ENCODE data around the gene DIAPH1.

DIAPH1 gene

GRCh38 chr5:141519605-141520565, 98.9 kb downstream of the DIAPH1 start:
- no peak for DNase-seq (ENCODE audit: low spot score)

GRCh38 chr5:141518618-141519015, 100.2 kb downstream of the DIAPH1 start:
- DNase-seq (ENCODE audit: low spot score) = no peak

DNA sequence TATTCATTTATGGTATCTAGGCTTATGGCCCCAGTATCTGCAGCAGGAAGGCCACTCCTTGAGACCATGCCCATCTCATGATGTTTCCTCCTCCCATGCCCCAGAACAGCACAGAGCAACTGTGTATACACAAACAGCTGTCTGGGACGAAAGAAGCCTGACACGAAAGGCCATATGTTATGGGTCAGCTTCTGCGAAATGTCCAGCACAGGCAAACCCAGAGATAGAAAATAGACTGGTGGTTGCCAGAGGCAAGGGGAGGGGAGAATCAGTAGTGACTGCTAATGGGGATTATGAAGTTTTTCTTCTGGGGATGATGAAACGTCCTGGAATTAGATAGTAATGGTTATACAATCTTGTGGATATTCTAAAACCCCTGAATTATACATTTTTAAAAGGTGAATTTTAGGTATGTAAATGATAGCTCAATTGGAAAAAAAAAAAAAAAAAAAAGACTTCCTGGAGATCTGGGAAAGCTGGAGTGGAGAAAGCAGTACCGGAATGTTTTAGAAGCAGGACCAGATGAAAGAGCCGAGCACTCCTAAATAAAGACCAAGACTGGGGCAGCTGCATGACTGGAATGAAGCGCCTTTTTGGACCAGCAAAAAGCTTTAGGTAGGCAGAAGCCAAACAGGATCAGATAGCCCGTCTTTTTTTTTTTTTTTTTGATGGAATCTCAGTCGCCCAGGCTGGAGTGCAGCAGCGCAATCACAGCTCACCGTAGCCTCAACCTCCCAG, 100.8 kb downstream of the DIAPH1 start:
- DNase-seq (ENCODE audit: low spot score) = no peak

GRCh38 chr5:141517312-141517711, 101.5 kb downstream of the DIAPH1 start:
- no peak for DNase-seq (ENCODE audit: low spot score)

DNA sequence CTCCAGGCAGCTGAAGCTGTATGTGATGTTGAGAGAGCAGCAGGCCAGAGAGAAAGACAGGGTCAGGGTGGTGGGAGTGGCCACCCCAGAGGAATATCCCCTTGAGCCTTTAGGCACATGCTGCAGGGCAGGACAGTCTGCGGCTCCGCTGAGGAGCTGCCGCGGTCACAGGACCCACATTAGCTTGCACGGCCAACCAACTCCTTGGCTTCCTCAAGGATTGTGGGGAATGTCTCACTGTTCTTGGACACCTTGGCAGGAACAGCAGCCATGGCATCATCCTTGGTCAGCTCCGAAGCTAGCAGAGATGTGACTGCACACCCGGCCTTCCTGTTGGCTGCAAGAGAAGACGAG, 102.2 kb downstream of the DIAPH1 start:
- no peak for DNase-seq (ENCODE audit: low spot score)

- no peak for DNase-seq (ENCODE audit: low spot score)
Observed at GRCh38 chr5:141515946-141516671, 102.7 kb downstream of the DIAPH1 start.

GRCh38 chr5:141515141-141515540, 103.7 kb downstream of the DIAPH1 start:
- no peak for DNase-seq (ENCODE audit: low spot score)

DNA sequence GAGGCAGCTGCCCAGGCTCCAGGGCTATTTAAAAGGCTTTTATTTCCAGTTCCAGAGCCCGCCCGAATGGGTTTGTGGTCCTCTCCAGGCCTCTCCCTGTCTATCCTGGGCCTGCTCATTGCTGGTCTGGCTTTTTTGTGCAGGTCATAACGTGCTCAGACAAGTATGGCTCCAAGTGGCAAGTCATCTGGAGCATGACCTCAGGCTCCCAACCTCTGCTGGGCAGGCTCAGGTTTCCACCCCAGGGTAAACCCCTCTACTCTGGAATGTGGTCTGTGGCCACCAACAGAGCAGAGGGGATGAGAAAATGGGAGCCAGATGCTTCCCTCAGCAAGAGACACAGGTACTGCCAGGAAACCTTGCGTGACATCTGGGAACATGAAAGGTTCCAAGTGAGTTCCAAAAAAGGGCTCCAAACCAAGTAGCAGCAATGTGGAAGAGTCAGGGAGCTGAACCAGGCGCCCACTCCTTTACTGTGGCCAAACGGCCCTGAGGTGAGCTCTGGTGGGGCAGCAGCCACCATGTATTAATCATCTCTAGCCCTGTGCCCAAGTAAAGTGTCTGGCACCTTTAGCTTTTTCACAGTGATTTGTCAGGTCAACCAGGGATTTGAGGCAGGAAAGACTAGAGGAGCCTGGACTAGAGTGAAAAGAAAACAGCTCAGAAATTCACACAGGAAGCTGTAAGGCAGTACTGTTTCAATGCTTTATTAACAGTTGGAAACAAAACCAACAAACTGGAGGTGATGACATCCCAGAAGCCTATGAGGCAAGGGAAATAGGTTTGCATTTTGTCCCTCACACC, 104.3 kb downstream of the DIAPH1 start:
- DNase-seq (ENCODE audit: low spot score) = no peak

DNA sequence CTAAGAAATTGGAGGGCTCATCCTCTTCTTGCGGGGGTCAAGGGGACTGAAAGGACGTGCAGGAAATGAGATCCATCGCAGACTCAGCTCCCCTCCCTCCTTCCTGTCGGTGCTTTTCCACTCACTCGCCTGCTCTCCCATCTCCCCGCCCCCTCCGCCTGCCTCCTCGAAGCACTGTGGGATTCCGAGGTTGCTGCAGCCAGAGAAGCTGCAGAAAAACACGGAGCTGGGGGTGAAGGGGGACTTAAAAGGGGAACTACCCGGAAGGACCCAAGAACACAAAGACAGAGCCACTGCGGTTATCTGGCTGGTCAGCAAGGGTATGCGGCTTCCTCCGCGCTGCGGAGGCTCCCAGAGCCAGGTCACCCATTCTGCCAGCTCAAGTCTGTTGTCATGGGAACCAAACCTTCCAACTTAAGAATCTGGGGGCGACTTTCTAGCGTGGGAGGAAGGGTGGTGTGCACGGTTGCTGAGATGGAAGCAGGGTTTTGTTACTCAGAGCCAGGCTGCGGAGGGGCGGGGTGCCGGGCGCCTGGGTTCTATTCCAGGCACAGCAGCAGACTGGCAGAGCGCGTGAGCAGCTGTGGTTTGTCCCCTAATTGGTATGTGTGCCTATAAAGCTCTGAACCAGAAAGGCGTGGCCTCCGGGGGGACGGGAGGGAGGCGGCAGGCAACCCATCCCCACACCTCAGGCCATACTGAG, 105.0 kb downstream of the DIAPH1 start:
- peak; percentile 56 for DNase-seq (ENCODE audit: low spot score)

- peak; percentile 12 for DNase-seq (ENCODE audit: low spot score)
Observed at GRCh38 chr5:141512911-141513626, 105.7 kb downstream of the DIAPH1 start.

GRCh38 chr5:141512390-141512910, 106.3 kb downstream of the DIAPH1 start:
- peak; percentile 85 for DNase-seq (ENCODE audit: low spot score)

DNA sequence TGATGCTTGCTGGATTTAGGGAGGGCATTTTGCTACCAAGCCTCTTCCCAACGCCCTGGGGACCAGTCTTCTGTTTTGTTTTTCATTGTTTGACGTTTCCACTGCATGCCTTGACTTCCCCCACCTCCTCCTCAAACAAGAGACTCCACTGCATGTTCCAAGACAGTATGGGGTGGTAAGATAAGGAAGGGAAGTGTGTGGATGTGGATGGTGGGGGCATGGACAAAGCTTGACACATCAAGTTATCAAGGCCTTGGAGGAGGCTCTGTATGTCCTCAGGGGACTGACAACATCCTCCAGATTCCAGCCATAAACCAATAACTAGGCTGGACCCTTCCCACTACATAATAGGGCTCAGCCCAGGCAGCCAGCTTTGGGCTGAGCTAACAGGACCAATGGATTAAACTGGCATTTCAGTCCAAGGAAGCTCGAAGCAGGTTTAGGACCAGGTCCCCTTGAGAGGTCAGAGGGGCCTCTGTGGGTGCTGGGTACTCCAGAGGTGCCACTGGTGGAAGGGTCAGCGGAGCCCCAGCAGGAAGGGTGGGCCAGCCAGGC, 107.0 kb downstream of the DIAPH1 start:
- DNase-seq (ENCODE audit: low spot score) = no peak

DNA sequence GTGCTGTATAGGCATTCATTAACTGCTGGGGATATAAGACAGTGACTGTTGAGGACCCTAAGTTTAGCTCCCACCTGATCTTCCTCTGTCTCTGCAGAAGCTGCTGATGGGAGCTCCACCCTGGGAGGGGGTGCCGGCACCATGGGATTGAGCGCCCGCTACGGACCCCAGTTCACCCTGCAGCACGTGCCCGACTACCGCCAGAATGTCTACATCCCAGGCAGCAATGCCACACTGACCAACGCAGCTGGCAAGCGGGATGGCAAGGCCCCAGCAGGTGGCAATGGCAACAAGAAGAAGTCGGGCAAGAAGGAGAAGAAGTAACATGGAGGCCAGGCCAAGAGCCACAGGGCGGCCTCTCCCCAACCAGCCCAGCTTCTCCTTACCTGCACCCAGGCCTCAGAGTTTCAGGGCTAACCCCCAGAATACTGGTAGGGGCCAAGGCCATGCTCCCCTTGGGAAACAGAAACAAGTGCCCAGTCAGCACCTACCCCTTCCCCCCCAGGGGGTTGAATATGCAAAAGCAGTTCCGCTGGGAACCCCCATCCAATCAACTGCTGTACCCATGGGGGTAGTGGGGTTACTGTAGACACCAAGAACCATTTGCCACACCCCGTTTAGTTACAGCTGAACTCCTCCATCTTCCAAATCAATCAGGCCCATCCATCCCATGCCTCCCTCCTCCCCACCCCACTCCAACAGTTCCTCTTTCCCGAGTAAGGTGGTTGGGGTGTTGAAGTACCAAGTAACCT, 107.8 kb downstream of the DIAPH1 start:
- no peak for DNase-seq (ENCODE audit: low spot score)

DNA sequence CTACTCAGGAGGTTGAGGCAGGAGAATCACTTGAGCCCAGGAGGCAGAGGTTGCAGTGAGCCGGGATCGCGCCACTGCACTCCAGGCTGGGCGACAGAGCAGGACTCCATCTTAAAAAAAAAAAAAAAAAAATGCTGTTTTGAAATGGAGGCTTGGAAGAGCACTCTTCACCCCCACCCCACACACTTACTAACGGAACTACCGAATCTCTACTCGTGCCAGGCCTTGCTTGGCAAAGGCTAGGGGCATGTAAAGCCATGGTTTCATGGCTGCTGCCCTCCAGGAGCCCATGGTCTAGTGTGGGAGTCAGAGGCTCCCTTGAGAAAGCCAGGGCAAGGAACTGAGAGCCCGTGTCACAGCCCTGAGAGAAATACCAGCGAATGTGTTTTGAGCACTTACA, 108.6 kb downstream of the DIAPH1 start:
- no peak for DNase-seq (ENCODE audit: low spot score)

GRCh38 chr5:141508798-141509611, 109.8 kb downstream of the DIAPH1 start:
- no peak for DNase-seq (ENCODE audit: low spot score)

GRCh38 chr5:141508440-141508797, 110.4 kb downstream of the DIAPH1 start:
- no peak for DNase-seq (ENCODE audit: low spot score)

DNA sequence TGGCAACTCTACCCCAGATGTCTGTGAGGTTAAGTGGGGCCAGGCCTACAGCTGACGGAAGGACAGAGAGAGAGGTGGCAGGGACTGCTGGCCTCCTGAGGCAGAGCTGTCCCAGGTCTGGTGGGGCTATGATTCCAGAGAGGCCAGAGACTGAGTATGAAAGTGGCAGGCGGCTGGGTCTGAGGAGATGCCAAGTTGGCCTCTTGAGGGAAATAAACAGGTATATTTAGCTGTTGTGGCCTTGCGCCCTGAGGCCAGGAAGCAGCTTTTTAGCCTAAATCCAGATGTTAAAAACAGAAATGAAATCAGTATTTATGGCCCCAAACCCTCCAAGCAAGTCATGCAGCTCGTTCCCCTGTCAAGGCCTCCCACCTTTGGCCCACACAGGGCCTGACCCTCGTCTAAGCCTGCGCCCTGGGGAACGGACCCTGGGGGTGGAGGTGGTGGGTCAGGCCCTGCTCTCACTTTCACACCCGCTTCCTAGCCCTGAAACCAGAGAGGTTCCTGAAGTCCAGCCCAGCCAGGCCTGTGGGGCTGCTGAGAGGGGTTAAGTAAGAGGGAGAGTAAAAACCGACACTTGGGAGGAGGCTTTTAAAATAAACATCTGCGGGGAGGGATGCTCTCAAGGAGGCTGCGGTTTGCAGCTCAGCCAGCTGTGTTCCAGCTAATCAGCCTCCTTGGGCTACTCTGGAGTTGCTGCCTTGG, 111.3 kb downstream of the DIAPH1 start:
- no peak for DNase-seq (ENCODE audit: low spot score)

Measured in CD4-positive, alpha-beta T cell treated with Interleukin-15 for 4 hours (primary cell).